ENCODE data around the gene KRT76. TPM values are rescaled to one million over a fixed set of nuclear protein-coding genes. Genes with fewer than 3 reads are reported as not detected.

The KRT76 gene
- total RNA-seq, 4 donors from 2014 or later, result not detected

- no peak for TF ChIP-seq CTCF (IDR thresholded peaks at IDR 0.05; ENCODE audit: low read depth)
Measured at GRCh38 chr12:52806821-52807543, 29.8 kb upstream of the KRT76 start.

- TF ChIP-seq CTCF (IDR thresholded peaks at IDR 0.05; ENCODE audit: low read depth), result no peak
Measured at GRCh38 chr12:52806169-52806811, 29.1 kb upstream of the KRT76 start.

GRCh38 chr12:52805739-52806138 lies 28.6 kb upstream of the KRT76 start:
- no peak for TF ChIP-seq CTCF (IDR thresholded peaks at IDR 0.05; ENCODE audit: low read depth)

GRCh38 chr12:52805000-52805399 lies 27.9 kb upstream of the KRT76 start:
- TF ChIP-seq CTCF (IDR thresholded peaks at IDR 0.05; ENCODE audit: low read depth), result no peak

GRCh38 chr12:52802442-52802841 lies 25.3 kb upstream of the KRT76 start:
- TF ChIP-seq CTCF (IDR thresholded peaks at IDR 0.05; ENCODE audit: low read depth), result no peak

DNA sequence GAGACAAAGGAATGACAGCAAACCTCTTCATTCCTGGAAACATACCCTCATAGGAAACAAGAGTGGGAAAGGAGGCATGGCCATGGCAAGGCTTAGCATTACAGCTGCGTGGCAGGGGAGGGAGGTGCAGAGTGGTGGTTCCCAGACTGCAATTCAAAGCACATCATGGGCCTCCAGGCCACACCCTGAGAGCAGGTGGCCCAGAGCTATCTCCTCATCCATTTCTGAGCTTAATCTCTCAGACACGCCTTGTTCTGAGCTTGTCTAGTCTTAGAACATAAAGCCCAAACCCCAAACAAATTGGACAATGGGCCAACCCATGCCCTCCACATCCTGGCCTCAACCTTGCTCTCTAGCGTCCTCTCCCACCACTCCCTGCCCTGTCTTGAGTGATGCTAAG lies 24.6 kb upstream of the KRT76 start:
- TF ChIP-seq CTCF (IDR thresholded peaks at IDR 0.05; ENCODE audit: low read depth), result no peak

DNA sequence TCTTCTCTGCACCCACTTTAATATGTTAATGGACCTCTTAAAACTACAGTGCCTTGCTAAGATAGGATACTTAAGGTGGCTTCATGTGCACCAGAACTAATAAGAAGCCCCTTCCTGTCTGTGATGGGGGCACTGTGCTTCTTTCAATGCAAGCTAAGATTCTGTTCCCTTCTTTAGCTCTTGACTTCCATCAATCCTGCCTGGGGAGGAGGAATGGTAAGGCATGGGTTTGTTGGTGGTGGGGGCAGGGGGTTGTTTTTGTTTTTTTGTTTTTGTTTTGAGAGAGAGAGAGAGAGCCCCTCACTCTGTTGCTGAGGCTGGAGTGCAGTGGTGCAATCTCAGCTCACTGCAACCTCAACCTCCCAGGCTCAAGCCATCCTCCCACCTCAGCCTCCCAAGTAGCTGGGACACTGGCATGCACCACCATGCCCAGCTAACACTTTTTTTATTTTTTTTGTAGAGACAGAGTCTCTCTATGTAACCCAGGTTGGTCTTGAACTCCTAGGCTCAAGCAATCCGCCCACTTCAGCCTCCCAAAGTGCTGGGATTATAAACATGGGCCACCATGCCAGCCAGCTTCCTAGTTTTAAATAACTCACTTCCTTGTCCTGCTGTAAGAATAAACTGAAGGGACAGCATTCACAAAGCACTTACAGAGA lies 23.2 kb upstream of the KRT76 start:
- no peak for TF ChIP-seq CTCF (IDR thresholded peaks at IDR 0.05; ENCODE audit: low read depth)
